ENCODE results near the gene NDUFAF7. TPM values are rescaled to one million over a fixed set of nuclear protein-coding genes. Genes with fewer than 3 reads are reported as not detected.

NDUFAF7 gene
- polyA plus RNA-seq, 1 donor from 2014 or later, result 132 TPM

Other genes starting within 250 kb of the NDUFAF7 start
- gene HEATR5B, start 147.3 kb upstream of the NDUFAF7 start, polyA plus RNA-seq, result 40.8 and 46.0 TPM in 2 replicates
- gene GPATCH11, start 147.1 kb upstream of the NDUFAF7 start, polyA plus RNA-seq, result 14.7 and 17.7 TPM in 2 replicates
- 1.8 and 2.5 TPM in 2 replicates for gene EIF2AK2, start 74.7 kb upstream of the NDUFAF7 start, polyA plus RNA-seq
- gene SULT6B1, start 43.0 kb upstream of the NDUFAF7 start, polyA plus RNA-seq, result not detected in 2 replicates
- gene CEBPZOS, start 35.2 kb upstream of the NDUFAF7 start, polyA plus RNA-seq, result 4.9 and 5.0 TPM in 2 replicates
- 33.8 and 39.1 TPM in 2 replicates for gene CEBPZ, start 62 bp upstream of the NDUFAF7 start, polyA plus RNA-seq
- 2.2 and 5.9 TPM in 2 replicates for gene PRKD3, start 93.2 kb downstream of the NDUFAF7 start, polyA plus RNA-seq
- 2.3 TPM in 1 of 2 replicates, not detected in the other for gene QPCT, start 113.0 kb downstream of the NDUFAF7 start, polyA plus RNA-seq

Measured in neural cell (in vitro differentiated cells).